ENCODE results near the gene RNF214. TPM values are rescaled to one million over a fixed set of nuclear protein-coding genes. Genes with fewer than 3 reads are reported as not detected.

Gene RNF214
- total and polyA plus RNA-seq, 2 experiments from 2014 or later: 12.5 to 27.0 TPM

DNA sequence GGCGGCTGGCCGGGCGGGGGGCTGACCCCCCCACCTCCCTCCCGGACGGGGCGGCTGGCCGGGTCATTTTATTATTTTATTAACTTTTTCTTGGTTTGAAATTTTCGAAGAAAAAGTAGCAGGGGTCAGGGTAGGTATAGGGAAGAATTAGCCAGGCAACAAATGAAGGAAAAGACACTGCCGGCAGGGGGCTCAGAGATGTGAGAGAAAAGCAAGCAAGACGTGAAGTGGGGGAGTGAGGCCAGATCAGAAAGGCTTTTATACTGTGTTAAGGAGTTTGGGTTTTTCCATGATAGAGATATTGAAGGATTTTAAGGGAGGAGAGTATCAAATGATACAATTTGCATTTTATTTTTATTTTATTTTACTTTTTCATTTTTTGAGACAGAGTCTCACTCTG, 19.0 kb downstream of the RNF214 start:
- H3K27me3 ChIP-seq: no peaks in the 10 kb centered on the region
- H3K9me2 ChIP-seq (replicated peaks; ENCODE audit: insufficient read depth): no peaks in the 10 kb centered on the region
- no peaks in the 10 kb centered on the region for H4K20me1 ChIP-seq (ENCODE audit: insufficient read depth, poor library complexity, severe bottlenecking)
- H3K36me3 ChIP-seq (replicated peaks; ENCODE audit: insufficient read depth, low read depth): no peaks in the 10 kb centered on the region
- H2AFZ ChIP-seq: no peak overlapping the region
- TF ChIP-seq EZH2phosphoT487 (IDR thresholded peaks at IDR 0.05; ENCODE audit: low read depth, severe bottlenecking, unreplicated experiment) (no peak), EZH2 (IDR thresholded peaks at IDR 0.05; ENCODE audit: borderline replicate concordance) (no peak)
- TF ChIP-seq, protein P1, sequence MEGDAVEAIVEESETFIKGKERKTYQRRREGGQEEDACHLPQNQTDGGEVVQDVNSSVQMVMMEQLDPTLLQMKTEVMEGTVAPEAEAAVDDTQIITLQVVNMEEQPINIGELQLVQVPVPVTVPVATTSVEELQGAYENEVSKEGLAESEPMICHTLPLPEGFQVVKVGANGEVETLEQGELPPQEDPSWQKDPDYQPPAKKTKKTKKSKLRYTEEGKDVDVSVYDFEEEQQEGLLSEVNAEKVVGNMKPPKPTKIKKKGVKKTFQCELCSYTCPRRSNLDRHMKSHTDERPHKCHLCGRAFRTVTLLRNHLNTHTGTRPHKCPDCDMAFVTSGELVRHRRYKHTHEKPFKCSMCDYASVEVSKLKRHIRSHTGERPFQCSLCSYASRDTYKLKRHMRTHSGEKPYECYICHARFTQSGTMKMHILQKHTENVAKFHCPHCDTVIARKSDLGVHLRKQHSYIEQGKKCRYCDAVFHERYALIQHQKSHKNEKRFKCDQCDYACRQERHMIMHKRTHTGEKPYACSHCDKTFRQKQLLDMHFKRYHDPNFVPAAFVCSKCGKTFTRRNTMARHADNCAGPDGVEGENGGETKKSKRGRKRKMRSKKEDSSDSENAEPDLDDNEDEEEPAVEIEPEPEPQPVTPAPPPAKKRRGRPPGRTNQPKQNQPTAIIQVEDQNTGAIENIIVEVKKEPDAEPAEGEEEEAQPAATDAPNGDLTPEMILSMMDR (IDR thresholded peaks at IDR 0.05; ENCODE audit: poor library complexity): no peak
- H3K27ac ChIP-seq: no peak overlapping the region
- H3K9me3 ChIP-seq (ENCODE audit: low read depth): no peaks in the 10 kb centered on the region
- no peaks in the 10 kb centered on the region for H3K4me1 ChIP-seq (ENCODE audit: insufficient read depth)
- no peaks in the 10 kb centered on the region for H3K79me2 ChIP-seq
- DNase-seq (ENCODE audit: low spot score): no peak
- H3K4me3 ChIP-seq: no peak overlapping the region
- WGBS (ENCODE audit: low lambda C conversion rate, missing lambda C conversion rate): 90% methylated on average over 3 of the region's 10 CpGs
- H3K4me2 ChIP-seq: no peak overlapping the region

DNA sequence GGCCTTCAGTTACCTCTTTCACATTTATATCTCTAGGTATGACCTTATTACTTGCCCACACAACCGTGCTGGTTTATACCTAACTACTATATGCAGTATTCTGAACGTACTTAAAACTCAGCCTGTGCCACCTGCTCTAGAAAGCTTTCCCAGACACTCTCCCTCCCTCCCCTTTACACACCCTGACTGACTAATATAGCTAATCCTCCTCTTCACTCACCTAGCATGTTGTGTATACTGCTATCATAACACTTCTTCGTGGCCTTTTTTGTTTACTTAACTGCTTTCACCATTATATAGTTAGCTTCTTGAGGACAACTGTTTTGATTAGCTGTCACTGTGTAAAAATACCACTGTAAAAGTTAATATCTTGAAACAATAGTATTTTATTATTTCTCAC, 23.5 kb downstream of the RNF214 start:
- TF ChIP-seq, protein P1 (IDR thresholded peaks at IDR 0.05; ENCODE audit: poor library complexity): no peak
- TF ChIP-seq EZH2 (IDR thresholded peaks at IDR 0.05; ENCODE audit: borderline replicate concordance) (no peak), EZH2phosphoT487 (IDR thresholded peaks at IDR 0.05; ENCODE audit: low read depth, severe bottlenecking, unreplicated experiment) (no peak)

DNA sequence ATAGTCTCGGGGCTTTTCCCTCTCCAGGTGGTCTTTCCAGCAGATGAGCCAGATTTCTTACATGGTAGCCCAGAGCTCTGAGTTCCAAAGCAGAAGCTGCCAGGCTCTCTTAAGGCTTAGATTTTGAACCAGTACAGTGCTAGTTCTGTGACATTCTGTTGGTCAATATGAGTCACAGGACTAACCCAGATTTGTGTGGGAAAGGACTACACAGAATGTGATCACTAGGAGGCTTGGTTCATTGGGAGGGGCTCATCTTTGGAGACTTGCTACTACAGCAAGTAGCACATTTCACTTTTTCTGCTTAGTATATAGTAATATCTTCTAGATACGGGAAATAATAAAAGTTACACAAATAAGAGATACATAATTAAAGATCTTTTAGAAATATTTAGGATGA, 24.1 kb downstream of the RNF214 start:
- Histone ChIP-seq H3K36me3 (replicated peaks; ENCODE audit: insufficient read depth, low read depth) (no peaks in the 10 kb centered on the region), H4K20me1 (ENCODE audit: insufficient read depth, poor library complexity, severe bottlenecking) (no peaks in the 10 kb centered on the region), H3K9me2 (replicated peaks; ENCODE audit: insufficient read depth) (no peaks in the 10 kb centered on the region), H3K27me3 (no peaks in the 10 kb centered on the region), H3K9me3 (ENCODE audit: low read depth) (no peaks in the 10 kb centered on the region), H3K4me1 (ENCODE audit: insufficient read depth) (no peaks in the 10 kb centered on the region), H3K79me2 (peaks cover 5% of the 10 kb centered on the region), H3K4me3 (no peak overlapping the region), H3K4me2 (no peak overlapping the region), H3K27ac (no peak overlapping the region), H2AFZ (no peak overlapping the region)
- DNase-seq (ENCODE audit: low spot score): no peak
- 62% methylated on average over 2 of the region's 2 CpGs for WGBS (ENCODE audit: low lambda C conversion rate, missing lambda C conversion rate)
- no peak for TF ChIP-seq EZH2phosphoT487 (IDR thresholded peaks at IDR 0.05; ENCODE audit: low read depth, severe bottlenecking, unreplicated experiment)

More for the DNA sequence above, 23.5 kb downstream of the RNF214 start:
- 89% methylated on average over 3 of the region's 3 CpGs for WGBS (ENCODE audit: low lambda C conversion rate, missing lambda C conversion rate)
- no peak overlapping the region for H3K4me3 ChIP-seq
- no peaks in the 10 kb centered on the region for H3K9me3 ChIP-seq (ENCODE audit: low read depth)
- H3K4me2 ChIP-seq: no peak overlapping the region
- H4K20me1 ChIP-seq (ENCODE audit: insufficient read depth, poor library complexity, severe bottlenecking): no peaks in the 10 kb centered on the region
- H3K27me3 ChIP-seq: no peaks in the 10 kb centered on the region
- no peak overlapping the region for H3K27ac ChIP-seq
- H3K36me3 ChIP-seq (replicated peaks; ENCODE audit: insufficient read depth, low read depth): no peaks in the 10 kb centered on the region
- no peak overlapping the region for H2AFZ ChIP-seq
- H3K4me1 ChIP-seq (ENCODE audit: insufficient read depth): no peaks in the 10 kb centered on the region
- H3K9me2 ChIP-seq (replicated peaks; ENCODE audit: insufficient read depth): no peaks in the 10 kb centered on the region
- DNase-seq (ENCODE audit: low spot score): no peak
- H3K79me2 ChIP-seq: peaks cover 5% of the 10 kb centered on the region

DNA sequence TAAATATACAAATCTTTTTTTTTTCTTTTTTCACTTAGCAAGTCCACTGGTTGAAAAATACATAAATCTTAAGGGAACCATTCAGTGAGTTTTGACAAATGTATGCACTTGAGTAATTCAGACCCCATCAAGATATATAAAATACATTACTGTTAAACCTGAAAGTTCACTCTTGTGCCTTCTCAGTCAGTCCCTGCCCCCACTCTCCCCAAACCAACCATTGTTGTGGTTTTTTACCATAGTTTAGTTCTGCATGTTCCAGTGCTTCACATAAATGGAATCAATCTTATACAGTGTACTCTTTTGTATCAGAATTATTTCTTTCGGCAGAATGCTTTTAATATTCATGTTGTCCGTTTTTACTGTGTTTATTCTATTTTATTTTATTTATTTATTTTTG, 26.1 kb downstream of the RNF214 start:
- H3K36me3 ChIP-seq (replicated peaks; ENCODE audit: insufficient read depth, low read depth): no peaks in the 10 kb centered on the region

More for the DNA sequence above, 26.1 kb downstream of the RNF214 start:
- Histone ChIP-seq H3K9me2 (replicated peaks; ENCODE audit: insufficient read depth) (no peaks in the 10 kb centered on the region), H3K4me3 (no peak overlapping the region), H3K9me3 (ENCODE audit: low read depth) (no peaks in the 10 kb centered on the region), H4K20me1 (ENCODE audit: insufficient read depth, poor library complexity, severe bottlenecking) (no peaks in the 10 kb centered on the region), H3K79me2 (peaks cover 5% of the 10 kb centered on the region), H3K27ac (no peak overlapping the region), H3K4me2 (no peak overlapping the region), H3K27me3 (no peaks in the 10 kb centered on the region), H3K4me1 (ENCODE audit: insufficient read depth) (no peaks in the 10 kb centered on the region), H2AFZ (no peak overlapping the region)
- no peak for DNase-seq (ENCODE audit: low spot score)
- TF ChIP-seq EZH2phosphoT487 (IDR thresholded peaks at IDR 0.05; ENCODE audit: low read depth, severe bottlenecking, unreplicated experiment): no peak
- TF ChIP-seq EZH2 (IDR thresholded peaks at IDR 0.05; ENCODE audit: borderline replicate concordance): no peak
- TF ChIP-seq, protein P1 (IDR thresholded peaks at IDR 0.05; ENCODE audit: poor library complexity): no peak
- 98% methylated on average over 2 of the region's 2 CpGs for WGBS (ENCODE audit: low lambda C conversion rate, missing lambda C conversion rate)

All from hepatocyte (in vitro differentiated cells).